MG63 (cell line): ENCODE results near the gene GLUL. TPM values are rescaled to one million over a fixed set of nuclear protein-coding genes. Genes with fewer than 3 reads are reported as not detected.

Experiments
- DNase-seq: peaks from one replicate; pipeline ENCODE4 v3.0.0-alpha.2; 2020
- H3K27me3 ChIP-seq: fragments of 250-450 bp; sonication (Bioruptor Pico); 2 replicates; pipeline ENCODE4 v1.5.1; 2020; ENCODE audit warnings: mild to moderate bottlenecking, moderate library complexity
- H3K36me3 ChIP-seq: fragments of 250-450 bp; sonication (Bioruptor Pico); 2 replicates; pipeline ENCODE4 v1.5.1; 2020; ENCODE audit warnings: mild to moderate bottlenecking, moderate library complexity
- H3K4me3 ChIP-seq: fragments of 250-450 bp; sonication (Bioruptor Pico); 2 replicates; pipeline ENCODE4 v1.5.1; 2020; ENCODE audit warnings: mild to moderate bottlenecking, moderate library complexity
- H3K9me3 ChIP-seq: fragments of 250-450 bp; sonication (Bioruptor Pico); 2 replicates; pipeline ENCODE4 v1.5.1; 2020; ENCODE audit warnings: mild to moderate bottlenecking, moderate library complexity
- total RNA-seq: library from RNA; depleted of rRNA; stranded (reverse); fragments of >200 nt; shearing (Covaris generic); gene quantifications from 2 replicates; pipeline ENCODE4 v1.2.3, GENCODE V29; 2014; ENCODE audit warnings: low replicate concordance; rRNA removed

The GLUL gene
- total RNA-seq: 158 and 173 TPM in 2 replicates

GRCh38 chr1:182391362-182392049, at the start of gene GLUL:
GLUL (minus strand) TSS chr1:182391790; CDS start chr1:182388737, 3,053 bp downstream.
- peak; percentile 94 for DNase-seq
- H3K9me3 ChIP-seq: no peaks in the 10 kb centered on the region
- no peaks in the 10 kb centered on the region for H3K27me3 ChIP-seq
- H3K36me3 ChIP-seq: peaks cover 38% of the 10 kb centered on the region
- H3K4me3 ChIP-seq: peak within 1 kb of the TSS; percentile 96

- no peaks in the 10 kb centered on the region for H3K36me3 ChIP-seq
- no peak for DNase-seq
- H3K4me3 ChIP-seq: no peak overlapping the region
- no peaks in the 10 kb centered on the region for H3K27me3 ChIP-seq
- H3K9me3 ChIP-seq: no peaks in the 10 kb centered on the region
Measured at GRCh38 chr1:182438326-182438725, 46.7 kb upstream of the GLUL start.

- DNase-seq: no peak
- no peaks in the 10 kb centered on the region for H3K27me3 ChIP-seq
Measured at GRCh38 chr1:182433580-182433979, 42.0 kb upstream of the GLUL start.

GRCh38 chr1:182431278-182431677, 39.7 kb upstream of the GLUL start:
- Histone ChIP-seq H3K27me3 (no peaks in the 10 kb centered on the region; the same call in 1 of the 2 replicates), H3K4me3 (no peak overlapping the region), H3K36me3 (no peaks in the 10 kb centered on the region), H3K9me3 (no peaks in the 10 kb centered on the region)
- no peak for DNase-seq

More at GRCh38 chr1:182433580-182433979, 42.0 kb upstream of the GLUL start:
- Histone ChIP-seq H3K9me3 (no peaks in the 10 kb centered on the region), H3K4me3 (no peak overlapping the region), H3K36me3 (no peaks in the 10 kb centered on the region)

- H3K4me3 ChIP-seq: no peak overlapping the region
- no peaks in the 10 kb centered on the region; the same call in 1 of the 2 replicates for H3K27me3 ChIP-seq
- no peaks in the 10 kb centered on the region for H3K36me3 ChIP-seq
- H3K9me3 ChIP-seq: no peaks in the 10 kb centered on the region
- DNase-seq: no peak
Measured at GRCh38 chr1:182430263-182431068, 38.9 kb upstream of the GLUL start.

- Histone ChIP-seq H3K4me3 (no peak overlapping the region), H3K27me3 (no peaks in the 10 kb centered on the region; the same call in 1 of the 2 replicates), H3K9me3 (no peaks in the 10 kb centered on the region), H3K36me3 (no peaks in the 10 kb centered on the region)
- no peak for DNase-seq
Measured at GRCh38 chr1:182428043-182428442, 36.5 kb upstream of the GLUL start.

GRCh38 chr1:182426442-182427430, 35.1 kb upstream of the GLUL start:
- Histone ChIP-seq H3K4me3 (no peak overlapping the region), H3K9me3 (no peaks in the 10 kb centered on the region), H3K36me3 (no peaks in the 10 kb centered on the region)

GRCh38 chr1:182415789-182416188, 24.2 kb upstream of the GLUL start:
- H3K36me3 ChIP-seq: no peaks in the 10 kb centered on the region
- DNase-seq: no peak
- H3K27me3 ChIP-seq: no peaks in the 10 kb centered on the region; the same call in 1 of the 2 replicates
- peaks cover 5% of the 10 kb centered on the region; the same call in 1 of the 2 replicates for H3K9me3 ChIP-seq
- no peak overlapping the region for H3K4me3 ChIP-seq

More at GRCh38 chr1:182426442-182427430, 35.1 kb upstream of the GLUL start:
- DNase-seq: no peak
- H3K27me3 ChIP-seq: peaks cover 6% of the 10 kb centered on the region

- H3K4me3 ChIP-seq: no peak overlapping the region
- peaks cover 5% of the 10 kb centered on the region; the same call in 1 of the 2 replicates for H3K9me3 ChIP-seq
- H3K27me3 ChIP-seq: no peaks in the 10 kb centered on the region
- no peak for DNase-seq
- H3K36me3 ChIP-seq: no peaks in the 10 kb centered on the region
Measured at GRCh38 chr1:182413969-182414368, 22.4 kb upstream of the GLUL start.

- H3K4me3 ChIP-seq: no peak overlapping the region
- H3K27me3 ChIP-seq: no peaks in the 10 kb centered on the region
- no peaks in the 10 kb centered on the region for H3K36me3 ChIP-seq
- DNase-seq: no peak
- peaks cover 5% of the 10 kb centered on the region; the same call in 1 of the 2 replicates for H3K9me3 ChIP-seq
Measured at GRCh38 chr1:182413486-182413885, 21.9 kb upstream of the GLUL start.

- Histone ChIP-seq H3K27me3 (no peaks in the 10 kb centered on the region), H3K4me3 (no peak overlapping the region), H3K36me3 (no peaks in the 10 kb centered on the region), H3K9me3 (peaks cover 8% of the 10 kb centered on the region)
- no peak for DNase-seq
Measured at GRCh38 chr1:182410620-182411273, 19.2 kb upstream of the GLUL start.

GRCh38 chr1:182410138-182410537, 18.5 kb upstream of the GLUL start:
- Histone ChIP-seq H3K36me3 (no peaks in the 10 kb centered on the region), H3K9me3 (peaks cover 14% of the 10 kb centered on the region), H3K4me3 (no peak overlapping the region), H3K27me3 (no peaks in the 10 kb centered on the region)
- no peak for DNase-seq

- Histone ChIP-seq H3K9me3 (peaks cover 15% of the 10 kb centered on the region), H3K4me3 (no peak overlapping the region), H3K36me3 (no peaks in the 10 kb centered on the region), H3K27me3 (no peaks in the 10 kb centered on the region)
- DNase-seq: no peak
Measured at GRCh38 chr1:182408435-182409075, 17.0 kb upstream of the GLUL start.

- DNase-seq: no peak
- H3K4me3 ChIP-seq: no peak overlapping the region
- peaks cover 15% of the 10 kb centered on the region for H3K9me3 ChIP-seq
- no peaks in the 10 kb centered on the region for H3K36me3 ChIP-seq
- H3K27me3 ChIP-seq: peaks cover 3% of the 10 kb centered on the region; the same call in 1 of the 2 replicates
Measured at GRCh38 chr1:182407724-182408123, 16.1 kb upstream of the GLUL start.

- DNase-seq: no peak
- Histone ChIP-seq H3K36me3 (no peaks in the 10 kb centered on the region), H3K27me3 (peaks cover 3% of the 10 kb centered on the region; the same call in 1 of the 2 replicates), H3K9me3 (peaks cover 10% of the 10 kb centered on the region), H3K4me3 (no peak overlapping the region)
Measured at GRCh38 chr1:182406012-182406411, 14.4 kb upstream of the GLUL start.
